GM12891 (cell line): ENCODE measurements around the gene GCAT.

Source experiments
- PAX5 ChIP-seq: IDR thresholded peaks from 2 replicates; pipeline ENCODE4 v1.6.1; 2011; ENCODE audit warnings: low read length, moderate library complexity, mild to moderate bottlenecking; ENCODE audit not compliant: insufficient read depth, severe bottlenecking
- POLR2A ChIP-seq: IDR thresholded peaks from 2 replicates; pipeline ENCODE4 v1.6.1; 2011; ENCODE audit warnings: low read depth, low read length, control low read depth
- POLR2AphosphoS5 ChIP-seq: IDR thresholded peaks from 2 replicates; pipeline ENCODE4 v1.6.1; 2011; ENCODE audit warnings: low read depth, low read length, control low read depth
- TAF1 ChIP-seq: IDR thresholded peaks from 2 replicates; pipeline ENCODE4 v1.6.1; 2011; ENCODE audit warnings: low read depth, low read length, control low read depth

- TF ChIP-seq TAF1 (no peak), POLR2AphosphoS5 (no peak), POLR2A (no peak), PAX5 (no peak)
These were observed 11.7 kb upstream of the GCAT start for GRCh38 chr22:37796079-37796478.
